HG02938 (cell line): ENCODE results near the gene MTHFD1L.
A peak's percentile ranks its signal among the peaks of the same experiment; 100 is the strongest.

Experiments used
- ATAC-seq: cut with Tn5 transposase; IDR thresholded peaks from one replicate; pipeline ENCODE4 v1.9.1; 2021; ENCODE audit warnings: mild to moderate bottlenecking, moderate library complexity; ENCODE audit not compliant: unreplicated experiment

The MTHFD1L gene

DNA sequence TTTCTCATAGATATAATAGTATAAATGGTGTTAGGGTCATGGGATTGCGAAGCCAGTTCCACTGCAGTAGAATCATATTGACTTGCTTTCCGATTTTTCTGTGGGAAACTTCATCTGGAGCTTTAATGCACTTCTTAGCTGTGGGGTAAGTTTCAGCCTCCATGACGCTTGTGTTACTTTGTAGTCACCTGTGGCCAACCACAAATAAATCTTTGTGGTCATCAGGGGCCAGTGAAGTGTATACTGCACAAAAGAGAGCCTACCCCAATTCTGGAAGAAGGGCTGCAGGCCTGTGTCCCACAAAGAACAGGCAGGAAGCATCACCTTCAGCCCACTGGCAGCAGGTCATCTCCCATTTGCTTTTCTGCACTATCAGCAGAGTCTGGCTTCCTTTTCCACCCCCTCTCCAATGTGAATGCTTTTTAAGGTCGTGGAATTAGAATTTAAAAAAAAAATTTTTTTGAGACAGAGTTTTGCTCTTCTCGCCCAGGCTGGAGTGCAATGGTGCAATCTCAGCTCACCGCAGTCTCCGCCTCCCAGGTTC is 32.0 kb downstream of the MTHFD1L start:
- peak; percentile 61 for ATAC-seq

DNA sequence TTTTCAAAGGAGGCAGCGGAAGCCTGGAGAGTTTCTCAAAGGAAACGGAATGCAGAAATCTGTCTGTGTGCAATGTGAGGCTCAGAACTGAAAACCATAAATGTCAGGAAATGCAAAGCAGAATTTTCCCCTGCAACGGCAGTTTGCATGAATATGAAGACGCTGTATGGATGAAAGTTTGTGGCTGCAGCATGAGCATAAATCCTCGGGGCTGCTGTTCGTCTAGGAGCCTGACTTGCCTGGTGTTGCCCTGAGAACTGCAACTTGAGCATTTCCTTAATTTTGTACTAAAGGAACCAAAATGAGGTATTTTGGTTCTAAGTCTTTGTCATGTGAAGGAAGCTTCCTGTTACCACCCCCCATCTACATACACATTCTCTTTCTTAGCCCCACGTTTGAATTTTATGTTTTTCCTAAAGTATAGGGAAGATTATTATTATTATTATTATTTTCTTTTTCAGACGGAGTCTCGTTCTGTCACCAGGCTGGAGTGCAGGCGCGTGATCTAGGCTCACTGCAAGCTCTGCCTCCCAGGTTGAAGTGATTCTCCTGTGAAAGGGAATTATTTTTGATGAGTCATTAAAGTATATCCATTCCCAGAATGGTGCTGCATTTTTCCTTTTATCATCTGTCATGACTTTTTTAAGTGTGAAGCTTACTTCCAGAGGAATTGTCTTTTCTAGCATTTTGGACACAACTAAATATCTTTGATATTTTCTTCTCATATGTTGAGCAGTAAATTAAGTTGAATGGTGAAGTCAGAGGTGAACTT is 33.1 kb downstream of the MTHFD1L start:
- no peak for ATAC-seq

- ATAC-seq, result no peak
Measured at GRCh38 chr6:150899231-150899630, 33.7 kb downstream of the MTHFD1L start.

DNA sequence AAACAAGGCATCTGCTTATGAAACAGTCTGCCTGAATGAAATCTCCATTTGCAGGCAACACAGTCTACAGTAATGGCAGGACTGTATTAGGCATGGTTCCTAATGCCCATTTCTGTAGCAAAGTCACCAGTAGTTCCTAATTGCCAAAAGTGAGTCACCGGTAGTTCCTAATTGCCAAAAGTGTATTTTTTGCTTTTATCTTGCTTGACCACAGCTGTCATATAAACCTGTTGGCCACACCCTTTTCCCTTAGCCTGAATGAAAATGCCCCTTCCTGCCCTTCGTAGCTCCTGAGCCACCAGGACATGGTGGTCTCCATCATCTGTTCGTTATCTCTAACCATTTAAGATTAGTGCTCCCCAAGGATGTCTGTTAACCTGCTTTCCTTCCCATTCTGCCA is 34.5 kb downstream of the MTHFD1L start:
- ATAC-seq, result no peak

DNA sequence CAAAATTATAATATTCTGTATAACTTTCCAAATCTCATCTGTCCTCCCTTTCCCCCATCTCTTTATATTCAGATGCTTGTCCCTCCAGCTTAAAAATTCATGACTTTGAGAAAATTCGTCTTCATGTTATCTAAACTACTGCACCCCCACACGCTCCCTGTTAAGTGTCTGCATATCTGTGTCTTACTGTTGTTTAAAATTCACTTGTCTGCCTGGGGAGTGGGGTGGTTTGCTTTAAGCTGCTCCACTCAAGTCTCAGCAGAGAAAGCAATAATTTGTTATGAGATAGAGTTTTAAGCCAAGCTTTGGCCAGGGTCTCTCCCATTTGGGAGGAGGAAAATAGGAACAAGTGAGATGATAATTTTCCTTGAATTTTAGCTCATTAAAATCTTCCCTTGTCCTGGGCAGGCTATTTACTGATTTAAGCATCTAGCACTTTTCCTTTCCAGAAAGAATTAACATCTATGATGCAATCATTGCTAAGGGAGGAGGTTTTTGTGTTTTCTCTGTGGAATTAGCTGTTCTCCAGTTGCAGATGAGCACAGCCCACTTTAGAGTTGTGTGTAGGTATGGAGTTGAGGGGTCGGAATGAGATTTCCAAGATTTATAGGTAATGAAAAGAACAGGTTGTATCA is 36.8 kb downstream of the MTHFD1L start:
- ATAC-seq, result no peak

- no peak for ATAC-seq
Measured at GRCh38 chr6:150905769-150906168, 40.3 kb downstream of the MTHFD1L start.

- no peak for ATAC-seq
Measured at GRCh38 chr6:150906641-150907326, 41.3 kb downstream of the MTHFD1L start.

DNA sequence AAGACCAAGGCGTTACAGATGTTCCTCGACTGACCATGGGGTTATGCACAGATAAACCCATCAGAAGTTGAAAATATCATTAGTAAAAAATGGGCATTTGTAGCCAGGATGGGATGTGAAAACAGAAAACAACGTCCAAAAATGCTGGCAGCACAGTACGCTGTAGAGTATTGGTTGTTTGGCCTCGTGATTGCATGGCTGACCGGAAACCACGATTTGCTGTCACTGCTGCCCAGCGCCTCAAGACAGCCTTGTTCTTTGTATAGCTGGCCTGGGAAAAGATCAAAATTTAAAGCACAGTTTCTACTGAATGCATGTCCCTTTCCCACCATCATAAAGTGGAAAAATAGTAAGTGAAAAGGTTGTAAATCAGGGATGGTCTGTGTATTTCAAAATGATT is 41.9 kb downstream of the MTHFD1L start:
- no peak for ATAC-seq

DNA sequence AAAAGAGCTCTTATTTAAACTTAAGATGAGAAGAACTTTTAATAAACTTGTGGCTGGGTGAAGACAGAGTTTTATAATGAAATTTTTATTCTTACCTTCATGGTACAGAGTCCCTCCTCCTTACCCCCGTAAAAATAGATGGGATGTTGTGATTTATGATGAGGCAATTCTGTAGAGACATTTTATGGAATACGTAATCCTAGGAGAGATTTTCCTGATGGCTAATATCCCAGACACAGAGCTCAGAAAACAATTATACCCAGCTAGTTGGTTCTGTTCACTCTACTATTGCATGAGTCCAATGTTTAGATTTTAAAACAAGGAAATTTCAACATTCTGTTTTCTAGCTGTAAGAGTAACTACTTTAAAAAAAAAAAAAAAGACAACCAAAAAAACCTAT is 43.4 kb downstream of the MTHFD1L start:
- no peak for ATAC-seq

GRCh38 chr6:150910561-150910960 is 45.1 kb downstream of the MTHFD1L start:
- ATAC-seq, result no peak

GRCh38 chr6:150914372-150914771 is 48.9 kb downstream of the MTHFD1L start:
- no peak for ATAC-seq

DNA sequence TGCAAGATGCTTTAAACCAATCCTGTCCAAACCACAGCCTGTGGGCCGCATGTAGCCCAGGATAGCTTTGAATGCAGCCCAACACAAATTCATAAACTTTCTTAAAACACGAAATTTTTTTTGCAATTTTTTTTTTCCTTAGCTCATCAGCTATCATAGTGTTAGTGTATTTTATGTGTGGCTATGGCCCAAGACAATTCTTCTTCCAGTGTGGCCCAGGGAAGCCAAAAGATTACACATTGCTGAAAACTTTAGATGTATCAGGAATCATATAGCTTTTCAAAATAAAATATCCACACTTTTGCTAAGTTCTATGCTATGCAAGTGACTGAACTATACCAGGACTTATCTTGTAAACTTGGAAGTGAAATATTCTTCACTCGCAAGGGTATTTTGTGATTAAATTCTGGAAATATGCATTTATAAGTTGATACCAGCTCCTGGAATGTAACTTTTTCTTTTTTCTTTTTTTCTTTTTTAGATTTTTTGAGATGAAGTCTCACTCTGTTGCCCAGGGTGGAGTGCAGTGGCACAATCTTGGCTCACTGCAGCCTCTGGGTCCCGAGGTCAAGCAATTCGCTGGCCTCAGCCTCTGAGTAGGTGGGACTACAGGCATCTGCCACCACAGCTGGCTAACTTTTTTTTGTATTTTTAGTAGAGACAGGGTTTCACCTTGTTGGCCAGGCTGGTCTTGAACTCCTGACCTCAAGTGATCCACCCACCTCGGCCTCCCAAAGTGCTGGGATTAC is 49.8 kb downstream of the MTHFD1L start:
- no peak for ATAC-seq

GRCh38 chr6:150915880-150916265 is 50.4 kb downstream of the MTHFD1L start:
- ATAC-seq, result no peak

GRCh38 chr6:150919938-150920337 is 54.4 kb downstream of the MTHFD1L start:
- ATAC-seq, result no peak

DNA sequence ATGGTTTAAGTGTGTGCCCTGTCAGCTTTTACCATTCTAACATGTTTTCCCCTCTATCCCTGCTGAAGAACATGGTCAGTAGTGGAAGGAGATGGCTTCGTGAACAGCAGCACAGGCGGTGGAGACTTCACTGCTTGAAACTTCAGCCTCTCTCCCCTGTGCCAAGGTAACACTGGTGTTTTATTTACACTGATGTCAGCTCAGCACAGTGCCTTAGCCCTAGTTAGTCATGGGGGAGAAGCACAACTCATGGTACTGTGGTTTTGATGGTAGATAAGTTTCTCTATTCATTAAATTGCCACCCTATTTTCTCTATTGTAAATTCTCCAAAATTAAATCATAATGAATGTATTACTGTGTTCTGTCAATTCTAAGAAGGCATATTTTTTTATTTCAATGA is 56.6 kb downstream of the MTHFD1L start:
- no peak for ATAC-seq

GRCh38 chr6:150924808-150925589 is 59.5 kb downstream of the MTHFD1L start:
- ATAC-seq, result no peak

DNA sequence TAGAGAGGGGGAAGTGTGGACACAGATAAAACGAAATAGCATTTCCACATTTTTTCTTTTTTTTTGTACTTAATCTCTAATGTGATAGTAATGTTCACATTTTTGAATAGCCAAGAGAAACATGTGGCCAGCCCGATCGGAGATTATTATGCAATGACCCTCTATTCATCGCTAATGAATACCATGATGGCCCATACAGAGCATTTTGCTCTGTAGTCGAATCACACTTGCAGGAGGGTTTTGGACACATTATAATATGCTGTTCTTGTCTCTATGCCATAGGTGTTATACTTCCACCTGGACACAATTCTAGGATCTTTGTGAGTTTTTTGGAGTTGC is 60.1 kb downstream of the MTHFD1L start:
- no peak for ATAC-seq

- ATAC-seq, result no peak
Measured at GRCh38 chr6:150925976-150926375, 60.5 kb downstream of the MTHFD1L start.

GRCh38 chr6:150928882-150929281 is 63.4 kb downstream of the MTHFD1L start:
- no peak for ATAC-seq

GRCh38 chr6:150929416-150929815 is 63.9 kb downstream of the MTHFD1L start:
- no peak for ATAC-seq
